WTC11 (cell line): ENCODE measurements around the gene SCML2. TPM values are rescaled to one million over a fixed set of nuclear protein-coding genes. Genes with fewer than 3 reads are reported as not detected.

ENCODE experiments used
- ATAC-seq: fragments of 200-7000 bp; cut with Tn5 transposase; 2 replicates; pipeline ENCODE4 v1.10.0; 2021; ENCODE audit warnings: mild to moderate bottlenecking, moderate library complexity
- CTCF ChIA-PET: fragments of 300-600 bp; sonication (Branson Sonifier 250); formaldehyde crosslinking; loops from one replicate; lab custom pipeline; 2021; ENCODE audit warnings: antibody characterized with exemption; lab: Charles Lee
- POLR2A ChIA-PET: fragments of 350-600 bp; sonication (Branson Sonifier 250); formaldehyde crosslinking; loops from one replicate; lab custom pipeline; 2021; ENCODE audit warnings: antibody characterized with exemption; lab: Charles Lee
- DNase-seq: peaks from one replicate; pipeline ENCODE4 v3.0.0; 2021; ENCODE audit warnings: low spot score
- H3K27ac Mint-ChIP-seq: 2 replicates; pipeline ENCODE4 v1.8.0; 2021; ENCODE audit warnings: mixed read lengths
- H3K27me3 Mint-ChIP-seq: 2 replicates; pipeline ENCODE4 v1.8.0; 2021; ENCODE audit warnings: low read depth, mild to moderate bottlenecking, moderate library complexity, mixed read lengths
- H3K36me3 Mint-ChIP-seq: 2 replicates; pipeline ENCODE4 v1.8.0; 2021; ENCODE audit warnings: mixed read lengths
- H3K4me1 Mint-ChIP-seq: 2 replicates; pipeline ENCODE4 v1.8.0; 2022; ENCODE audit warnings: mixed read lengths
- H3K4me3 Mint-ChIP-seq: 2 replicates; pipeline ENCODE4 v1.8.0; 2021; ENCODE audit warnings: mild to moderate bottlenecking, moderate library complexity, mixed read lengths
- H3K9me3 Mint-ChIP-seq: 2 replicates; pipeline ENCODE4 v1.8.0; 2021; ENCODE audit warnings: mixed read lengths
- AFF4 ChIP-seq: sonication (generic); formaldehyde crosslinking; IDR thresholded peaks from 2 replicates; pipeline ENCODE4 v1.8.1; 2023; ENCODE audit warnings: mild to moderate bottlenecking, missing genetic modification reagents, borderline replicate concordance
- CBFB ChIP-seq: sonication (generic); formaldehyde crosslinking; IDR thresholded peaks from 2 replicates; pipeline ENCODE4 v1.8.1; 2022; ENCODE audit warnings: mild to moderate bottlenecking, low read depth, missing genetic modification reagents
- CDX4 ChIP-seq: fragments of 250-450 bp; sonication (Bioruptor Pico); IDR thresholded peaks from 2 replicates; pipeline ENCODE4 v1.9.0; 2021; ENCODE audit warnings: moderate library complexity, mild to moderate bottlenecking, inconsistent platforms, borderline replicate concordance
- CREB1 ChIP-seq: sonication (generic); formaldehyde crosslinking; IDR thresholded peaks from 2 replicates; pipeline ENCODE4 v1.8.0; 2023; ENCODE audit warnings: mild to moderate bottlenecking, missing genetic modification reagents
- FOXJ3 ChIP-seq: sonication (generic); formaldehyde crosslinking; IDR thresholded peaks from 2 replicates; pipeline ENCODE4 v1.9.0; 2021; ENCODE audit warnings: missing genetic modification reagents, mild to moderate bottlenecking, borderline replicate concordance
- FOXK1 ChIP-seq: sonication (generic); formaldehyde crosslinking; IDR thresholded peaks from 2 replicates; pipeline ENCODE4 v1.8.0; 2022; ENCODE audit warnings: mild to moderate bottlenecking, moderate library complexity, missing genetic modification reagents
- GRHL2 ChIP-seq: fragments of 250-450 bp; sonication (Bioruptor Pico); IDR thresholded peaks from 2 replicates; pipeline ENCODE4 v1.8.0; 2022; ENCODE audit warnings: mild to moderate bottlenecking, moderate library complexity; ENCODE audit not compliant: insufficient replicate concordance, severe bottlenecking
- IRF1 ChIP-seq: sonication (generic); formaldehyde crosslinking; IDR thresholded peaks from 2 replicates; pipeline ENCODE4 v1.8.0; 2023; ENCODE audit warnings: missing genetic modification reagents
- JUN ChIP-seq: sonication (generic); formaldehyde crosslinking; IDR thresholded peaks from 2 replicates; pipeline ENCODE4 v1.8.0; 2023; ENCODE audit warnings: mild to moderate bottlenecking, missing genetic modification reagents
- KAT7 ChIP-seq: sonication (generic); formaldehyde crosslinking; IDR thresholded peaks from 2 replicates; pipeline ENCODE4 v1.8.1; 2023; ENCODE audit warnings: missing genetic modification reagents, mild to moderate bottlenecking, borderline replicate concordance
- NFATC4 ChIP-seq: fragments of 250-450 bp; sonication (Bioruptor Pico); IDR thresholded peaks from 2 replicates; pipeline ENCODE4 v1.9.0; 2021; ENCODE audit warnings: mild to moderate bottlenecking
- NFE2L1 ChIP-seq: sonication (generic); formaldehyde crosslinking; IDR thresholded peaks from 2 replicates; pipeline ENCODE4 v1.8.1; 2023; ENCODE audit warnings: missing genetic modification reagents
- PREB ChIP-seq: sonication (generic); formaldehyde crosslinking; IDR thresholded peaks from 2 replicates; pipeline ENCODE4 v1.8.1; 2022; ENCODE audit warnings: mild to moderate bottlenecking, missing genetic modification reagents, moderate library complexity, borderline replicate concordance
- STAT6 ChIP-seq: sonication (generic); formaldehyde crosslinking; conservative IDR thresholded peaks from 2 replicates; pipeline ENCODE4 v1.8.1; 2023; ENCODE audit warnings: mild to moderate bottlenecking, low read depth, missing genetic modification reagents, moderate library complexity
- TCF7 ChIP-seq: sonication (generic); formaldehyde crosslinking; IDR thresholded peaks from 2 replicates; pipeline ENCODE4 v1.8.0; 2022; ENCODE audit warnings: mild to moderate bottlenecking, low read depth, missing genetic modification reagents, moderate library complexity
- TEAD4 ChIP-seq: sonication (generic); formaldehyde crosslinking; IDR thresholded peaks from 2 replicates; pipeline ENCODE4 v1.8.0; 2022; ENCODE audit warnings: mild to moderate bottlenecking, missing genetic modification reagents
- ZBTB43 ChIP-seq: sonication (generic); formaldehyde crosslinking; IDR thresholded peaks from 2 replicates; pipeline ENCODE4 v1.8.1; 2023; ENCODE audit warnings: mild to moderate bottlenecking, missing genetic modification reagents
- ZNF232 ChIP-seq: sonication (generic); formaldehyde crosslinking; IDR thresholded peaks from 2 replicates; pipeline ENCODE4 v1.8.0; 2022; ENCODE audit warnings: mild to moderate bottlenecking, missing genetic modification reagents
- ZNF317 ChIP-seq: sonication (generic); formaldehyde crosslinking; IDR thresholded peaks from 2 replicates; pipeline ENCODE4 v1.8.1; 2023; ENCODE audit warnings: low read depth, mild to moderate bottlenecking, moderate library complexity, missing genetic modification reagents, borderline replicate concordance
- ZNF532 ChIP-seq: fragments of 250-450 bp; sonication (Bioruptor Pico); IDR thresholded peaks from 2 replicates; pipeline ENCODE4 v1.9.0; 2021; ENCODE audit warnings: mild to moderate bottlenecking, borderline replicate concordance
- total RNA-seq: library from RNA; stranded (reverse); gene quantifications from 3 replicates; pipeline ENCODE4 v1.2.3, GENCODE V29; 2021

SCML2 gene
- total RNA-seq, 1 experiment from 2014 or later, result 12.8 TPM

GRCh38 chrX:18288716-18289115, 65.8 kb downstream of the SCML2 start (continued):
- TF ChIP-seq TEAD4 (CRISPR knock-in tag) (no peak), TCF7 (CRISPR knock-in tag) (no peak)

GRCh38 chrX:18286322-18286831, 68.1 kb downstream of the SCML2 start:
- Mint-ChIP-seq H3K4me3 (no peak overlapping the region), H3K36me3 (no peaks in the 10 kb centered on the region), H3K4me1 (peaks cover 42% of the 10 kb centered on the region), H3K27ac (no peak overlapping the region), H3K27me3 (no peaks in the 10 kb centered on the region), H3K9me3 (no peaks in the 10 kb centered on the region)
- ChIA-PET CTCF (no interaction called here), POLR2A (no interaction called here)
- ATAC-seq, result no peak
- DNase-seq, result no peak
- TF ChIP-seq CBFB (CRISPR knock-in tag), result no peak
- no peak for TF ChIP-seq AFF4 (CRISPR knock-in tag)
- TF ChIP-seq JUN (CRISPR knock-in tag), result no peak
- no peak for TF ChIP-seq KAT7
- TF ChIP-seq CREB1 (CRISPR knock-in tag), result no peak
- no peak for TF ChIP-seq FOXJ3 (CRISPR knock-in tag)
- no peak for TF ChIP-seq ZNF317 (CRISPR knock-in tag)
- no peak for TF ChIP-seq CDX4 (CRISPR knock-in tag)
- no peak for TF ChIP-seq ZNF232 (CRISPR knock-in tag)
- no peak for TF ChIP-seq ZBTB43
- TF ChIP-seq NFE2L1, result no peak
- TF ChIP-seq STAT6 (CRISPR knock-in tag), result no peak
- TF ChIP-seq NFATC4 (CRISPR knock-in tag), result no peak
- no peak for TF ChIP-seq ZNF532
- TF ChIP-seq GRHL2, result no peak
- no peak for TF ChIP-seq PREB
- no peak for TF ChIP-seq FOXK1 (CRISPR knock-in tag)
- no peak for TF ChIP-seq IRF1 (CRISPR knock-in tag)
